Stimulated activated CD4-positive, alpha-beta T cell treated with anti-CD3 and anti-CD28 coated beads, Interleukin-4, amount 100 ng/mL, for 1 hour (primary cell): ENCODE data around the gene NPAS3.

Source experiments
- DNase-seq: peaks from one replicate; pipeline ENCODE4 v3.0.0-alpha.2; 2020

Gene NPAS3

GRCh38 chr14:33454707-33455106 is 516.0 kb downstream of the NPAS3 start:
- no peak for DNase-seq

- DNase-seq: no peak
These were observed 517.1 kb downstream of the NPAS3 start for GRCh38 chr14:33455654-33456345.

- DNase-seq: no peak
These were observed 518.3 kb downstream of the NPAS3 start for GRCh38 chr14:33457021-33457420.

- no peak for DNase-seq
These were observed 518.9 kb downstream of the NPAS3 start for GRCh38 chr14:33457617-33458016.

- DNase-seq: no peak
These were observed 521.5 kb downstream of the NPAS3 start for GRCh38 chr14:33460164-33460563.

GRCh38 chr14:33461036-33461435 is 522.4 kb downstream of the NPAS3 start:
- DNase-seq: no peak

- no peak for DNase-seq
These were observed 525.1 kb downstream of the NPAS3 start for GRCh38 chr14:33463731-33464130.

GRCh38 chr14:33464254-33464962 is 525.7 kb downstream of the NPAS3 start:
- no peak for DNase-seq

- no peak for DNase-seq
These were observed 527.4 kb downstream of the NPAS3 start for GRCh38 chr14:33465846-33466700.

- DNase-seq: no peak
These were observed 529.3 kb downstream of the NPAS3 start for GRCh38 chr14:33467971-33468370.

GRCh38 chr14:33469898-33470297 is 531.2 kb downstream of the NPAS3 start:
- DNase-seq: no peak

GRCh38 chr14:33471776-33472175 is 533.1 kb downstream of the NPAS3 start:
- DNase-seq: no peak

- peak; percentile 5 for DNase-seq
These were observed 536.9 kb downstream of the NPAS3 start for GRCh38 chr14:33475623-33476022.

GRCh38 chr14:33477797-33478196 is 539.1 kb downstream of the NPAS3 start:
- no peak for DNase-seq

- no peak for DNase-seq
These were observed 541.6 kb downstream of the NPAS3 start for GRCh38 chr14:33480071-33480886.

GRCh38 chr14:33480887-33481184 is 542.2 kb downstream of the NPAS3 start:
- no peak for DNase-seq

- DNase-seq: no peak
These were observed 544.4 kb downstream of the NPAS3 start for GRCh38 chr14:33483110-33483509.

GRCh38 chr14:33483541-33483940 is 544.9 kb downstream of the NPAS3 start:
- no peak for DNase-seq

GRCh38 chr14:33484264-33484663 is 545.6 kb downstream of the NPAS3 start:
- DNase-seq: no peak

GRCh38 chr14:33486332-33486890 is 547.7 kb downstream of the NPAS3 start:
- no peak for DNase-seq

- no peak for DNase-seq
These were observed 549.9 kb downstream of the NPAS3 start for GRCh38 chr14:33488582-33488981.

- no peak for DNase-seq
These were observed 551.9 kb downstream of the NPAS3 start for GRCh38 chr14:33490555-33490954.

GRCh38 chr14:33491112-33491511 is 552.4 kb downstream of the NPAS3 start:
- no peak for DNase-seq
